PC-3 (cell line): ENCODE data around the gene ANKUB1. TPM values are rescaled to one million over a fixed set of nuclear protein-coding genes. Genes with fewer than 3 reads are reported as not detected.

Experiments
- ATAC-seq: fragments of 200-7000 bp; cut with Tn5 transposase; 2 replicates; pipeline ENCODE4 v1.9.1; 2020; ENCODE audit warnings: mild to moderate bottlenecking, moderate library complexity
- BruUV-seq: library from RNA; stranded (reverse); fragments of 400-500 nt; replicated peaks from 2 replicates; lab custom pipeline; 2021; lab: Mats Ljungman, UMichigan
- CTCF ChIA-PET: fragments of 300-600 bp; sonication (Branson Sonifier 250); formaldehyde crosslinking; loops from one replicate; lab custom pipeline; 2022; ENCODE audit warnings: antibody characterized with exemption; lab: Charles Lee
- POLR2A ChIA-PET: fragments of 300-600 bp; sonication (Branson Sonifier 250); formaldehyde crosslinking; loops from one replicate; lab custom pipeline; 2022; ENCODE audit warnings: antibody characterized with exemption; ENCODE audit not compliant: unreplicated experiment; lab: Charles Lee
- DNase-seq: peaks from one replicate; pipeline ENCODE4 v3.0.0-alpha.2; 2015
- H2AFZ ChIP-seq: fragments of 300-600 bp; sonication (generic); 2 replicates; pipeline ENCODE4 v1.6.0; 2016; ENCODE audit warnings: antibody characterized with exemption, low read length
- H3F3A ChIP-seq: fragments of 300-600 bp; sonication (generic); one replicate; pipeline ENCODE4 v1.6.0; 2017; ENCODE audit warnings: antibody characterized with exemption, low read length, control low read depth, mild to moderate bottlenecking; ENCODE audit not compliant: unreplicated experiment
- H3K27ac ChIP-seq: fragments of 300-600 bp; sonication (generic); 2 replicates; pipeline ENCODE4 v1.5.1; 2016; ENCODE audit warnings: mild to moderate bottlenecking, low read length
- H3K27me3 ChIP-seq: fragments of 300-600 bp; sonication (generic); 2 replicates; pipeline ENCODE4 v1.6.1; 2016; ENCODE audit warnings: low read length, mixed read lengths
- H3K36me3 ChIP-seq: fragments of 300-600 bp; sonication (generic); 2 replicates; pipeline ENCODE4 v1.6.1; 2016; ENCODE audit warnings: low read depth, mixed run types, low read length, mixed read lengths
- H3K4me1 ChIP-seq: fragments of 300-600 bp; sonication (generic); 2 replicates; pipeline ENCODE4 v1.5.1; 2016; ENCODE audit warnings: low read length; ENCODE audit not compliant: insufficient read depth
- H3K4me2 ChIP-seq: fragments of 300-600 bp; sonication (generic); 2 replicates; pipeline ENCODE4 v1.6.0; 2016; ENCODE audit warnings: low read length
- H3K4me3 ChIP-seq: fragments of 300-600 bp; sonication (generic); 2 replicates; pipeline ENCODE4 v1.5.1; 2016; ENCODE audit warnings: mild to moderate bottlenecking, low read length, mixed read lengths
- H3K79me2 ChIP-seq: fragments of 300-600 bp; sonication (generic); 2 replicates; pipeline ENCODE4 v1.6.1; 2017; ENCODE audit warnings: low read length, mixed read lengths
- H3K9ac ChIP-seq: fragments of 300-600 bp; sonication (generic); 2 replicates; pipeline ENCODE4 v1.6.0; 2016; ENCODE audit warnings: mild to moderate bottlenecking, low read length
- H3K9me2 ChIP-seq: fragments of 300-600 bp; sonication (generic); replicated peaks from 2 replicates; pipeline ENCODE4 v1.6.1; 2016; ENCODE audit warnings: mixed run types, low read length, mixed read lengths
- H3K9me3 ChIP-seq: fragments of 300-600 bp; sonication (generic); 2 replicates; pipeline ENCODE4 v1.6.1; 2016; ENCODE audit warnings: low read length, mixed read lengths
- H4K20me1 ChIP-seq: fragments of 300-600 bp; sonication (generic); 2 replicates; pipeline ENCODE4 v1.6.1; 2016; ENCODE audit warnings: low read length, mixed read lengths
- CTCF ChIP-seq: fragments of 300-600 bp; sonication (generic); conservative IDR thresholded peaks from 2 replicates; pipeline ENCODE4 v1.5.1; 2017; ENCODE audit warnings: antibody characterized with exemption, low read depth, mild to moderate bottlenecking, low read length
- EZH2 ChIP-seq: fragments of 300-600 bp; sonication (generic); IDR thresholded peaks from one replicate; pipeline ENCODE4 v1.6.1; 2017; ENCODE audit warnings: antibody characterized with exemption, mild to moderate bottlenecking, low read length; ENCODE audit not compliant: unreplicated experiment
- EZH2phosphoT487 ChIP-seq: fragments of 300-600 bp; sonication (generic); IDR thresholded peaks from 2 replicates; pipeline ENCODE4 v1.6.1; 2018; ENCODE audit warnings: mild to moderate bottlenecking, antibody characterized with exemption, low read length, borderline replicate concordance
- intact Hi-C: fragments of 100-400 bp; cut with micrococcal nuclease; formaldehyde crosslinking; loops from 2 replicates; pipeline ENCODE4 v1.9.0; 2023
- total RNA-seq: library from RNA; depleted of rRNA; stranded (reverse); fragments of >200 nt; gene quantifications from 2 replicates; pipeline ENCODE4 v1.2.3, GENCODE V29; 2014

ANKUB1 gene
- total RNA-seq, 1 experiment from 2014 or later = not detected

GRCh38 chr3:149765762-149766334, 26.5 kb downstream of the ANKUB1 start:
- no peaks in the 10 kb centered on the region for H3K9me2 ChIP-seq
- peak; percentile 59 for DNase-seq
- no peaks in the 10 kb centered on the region for H3K79me2 ChIP-seq
- H3K4me2 ChIP-seq = no peak overlapping the region
- no peak overlapping the region for H2AFZ ChIP-seq
- no peak overlapping the region for H3K4me3 ChIP-seq
- H3K27ac ChIP-seq = no peak overlapping the region
- POLR2A ChIA-PET = interaction anchor here (0.5 kb wide), 1 partner anchor 213 kb away, joined by 4 read pairs; no protein-coding TSS in a partner anchor
- CTCF ChIA-PET = interaction anchor here (0.6 to 3.4 kb wide), 4 partner anchors 14 to 203 kb away, joined by 3 to 101 read pairs (median 4); partner anchors contain the start of gene COMMD2
- intact Hi-C loops = loop anchor here (1.0 to 2.0 kb wide), 2 partner anchors 42 to 137 kb away; no protein-coding TSS in a partner anchor
- TF ChIP-seq EZH2phosphoT487 (no peak), CTCF (peak; percentile 74)
- peak; percentile 59 for ATAC-seq
- H3F3A ChIP-seq = no peaks in the 10 kb centered on the region
- H3K4me1 ChIP-seq = no peaks in the 10 kb centered on the region
- H3K9me3 ChIP-seq = no peaks in the 10 kb centered on the region
- 0 out of 2 replicates have a peak, but pooled peaks cover 4% of the 10 kb centered on the region for H3K27me3 ChIP-seq
- H3K9ac ChIP-seq = no peak overlapping the region
- no TSS peak for BruUV-seq
- H4K20me1 ChIP-seq = no peaks in the 10 kb centered on the region
- no peaks in the 10 kb centered on the region for H3K36me3 ChIP-seq

GRCh38 chr3:149764302-149764701, 28.1 kb downstream of the ANKUB1 start:
- TF ChIP-seq EZH2 (no peak), EZH2phosphoT487 (no peak), CTCF (no peak)
- Histone ChIP-seq H3K4me1 (no peaks in the 10 kb centered on the region), H3K9me3 (no peaks in the 10 kb centered on the region), H3K36me3 (no peaks in the 10 kb centered on the region), H3K9me2 (no peaks in the 10 kb centered on the region), H3K4me3 (no peak overlapping the region), H4K20me1 (no peaks in the 10 kb centered on the region), H3K27ac (no peak overlapping the region), H3F3A (no peaks in the 10 kb centered on the region), H3K4me2 (no peak overlapping the region), H3K27me3 (0 out of 2 replicates have a peak, but pooled peaks cover 4% of the 10 kb centered on the region), H3K9ac (no peak overlapping the region), H3K79me2 (no peaks in the 10 kb centered on the region), H2AFZ (no peak overlapping the region)
- BruUV-seq = no TSS peak
- ChIA-PET POLR2A (no interaction called here), CTCF (interaction anchor here (0.7 kb wide), 1 partner anchor 79 kb away, joined by 5 read pairs; no protein-coding TSS in a partner anchor)
- no peak for ATAC-seq
- DNase-seq = no peak
- intact Hi-C loops = no loop called here

- Histone ChIP-seq H3K4me3 (no peak overlapping the region), H3F3A (no peaks in the 10 kb centered on the region), H2AFZ (no peak overlapping the region), H4K20me1 (no peaks in the 10 kb centered on the region), H3K9me3 (no peaks in the 10 kb centered on the region), H3K9ac (no peak overlapping the region), H3K4me2 (no peak overlapping the region), H3K9me2 (no peaks in the 10 kb centered on the region), H3K79me2 (no peaks in the 10 kb centered on the region), H3K27ac (no peak overlapping the region), H3K36me3 (no peaks in the 10 kb centered on the region), H3K27me3 (0 out of 2 replicates have a peak, but pooled peaks cover 4% of the 10 kb centered on the region), H3K4me1 (no peaks in the 10 kb centered on the region)
- DNase-seq = peak; percentile 22
- TF ChIP-seq CTCF (no peak), EZH2 (no peak), EZH2phosphoT487 (no peak)
- intact Hi-C loops = no loop called here
- ChIA-PET CTCF (interaction anchor here (0.5 to 0.6 kb wide), 2 partner anchors 8 to 53 kb away, joined by 3 to 8 read pairs; no protein-coding TSS in a partner anchor), POLR2A (interaction anchor here (0.5 kb wide), 1 partner anchor 315 kb away, joined by 3 read pairs; no protein-coding TSS in a partner anchor)
- BruUV-seq = no TSS peak
- peak; percentile 24 for ATAC-seq
These were observed 28.7 kb downstream of the ANKUB1 start for GRCh38 chr3:149763565-149764195.
